A549 (cell line): ENCODE data around the gene ENHO.

Source experiments
- CTCF ChIP-seq: fragments of >200 bp; sonication (Bioruptor Twin); formaldehyde crosslinking; IDR thresholded peaks from 3 replicates; pipeline ENCODE4 v1.5.1; 2016
- MAFK ChIP-seq: fragments of 450-650 bp; IDR thresholded peaks from 2 replicates; pipeline ENCODE4 v1.6.1; 2014; ENCODE audit not compliant: partially characterized antibody
- MAZ ChIP-seq: fragments of 150-350 bp; IDR thresholded peaks from 2 replicates; pipeline ENCODE4 v1.6.1; 2014; ENCODE audit warnings: antibody characterized with exemption, low read depth, low read length, borderline replicate concordance
- POLR2A ChIP-seq: IDR thresholded peaks from 2 replicates; pipeline ENCODE4 v1.6.1; 2012; ENCODE audit warnings: mild to moderate bottlenecking, low read length
- SMC3 ChIP-seq: fragments of >200 bp; sonication (Bioruptor Twin); formaldehyde crosslinking; IDR thresholded peaks from 3 replicates; pipeline ENCODE4 v1.6.1; 2018; ENCODE audit warnings: inconsistent platforms
- ZSCAN20 ChIP-seq: fragments of 250-450 bp; sonication (Bioruptor Pico); IDR thresholded peaks from 2 replicates; pipeline ENCODE4 v1.8.0; 2022; ENCODE audit warnings: mild to moderate bottlenecking, moderate library complexity

- no peak for TF ChIP-seq POLR2A
- no peak for TF ChIP-seq ZSCAN20
- no peak for TF ChIP-seq SMC3
- no peak for TF ChIP-seq CTCF
- no peak for TF ChIP-seq MAFK
- TF ChIP-seq MAZ, result no peak
Observed at GRCh38 chr9:34486572-34486971, 36.2 kb downstream of the ENHO start.
